ENCODE measurements around the gene DMC1. TPM values are rescaled to one million over a fixed set of nuclear protein-coding genes. Genes with fewer than 3 reads are reported as not detected.

Gene DMC1
- total and polyA plus RNA-seq, 2 of the 4 experiments (the other 2 are of a cell fraction): 0.18 to 0.38 TPM

Other genes with a start within 250 kb of the DMC1 start
- not detected in 2 replicates for gene KCNJ4, start 115.0 kb downstream of the DMC1 start, total RNA-seq (2012; rRNA removed)
- not detected in 2 replicates for gene KCNJ4, start 115.0 kb downstream of the DMC1 start, polyA plus RNA-seq (2012; rRNA removed)
- 192 and 224 TPM in 2 replicates for gene KDELR3, start 102.1 kb downstream of the DMC1 start, total RNA-seq (2012; rRNA removed)
- gene KDELR3, start 102.1 kb downstream of the DMC1 start, polyA plus RNA-seq (2012; rRNA removed): 120 and 129 TPM in 2 replicates
- 366 and 371 TPM in 2 replicates for gene DDX17, start 63.9 kb downstream of the DMC1 start, total RNA-seq (2012; rRNA removed)
- 200 and 240 TPM in 2 replicates for gene DDX17, start 63.9 kb downstream of the DMC1 start, polyA plus RNA-seq (2012; rRNA removed)
- gene FAM227A, start 86.2 kb upstream of the DMC1 start, total RNA-seq (2012; rRNA removed): 1.1 and 1.3 TPM in 2 replicates
- gene FAM227A, start 86.2 kb upstream of the DMC1 start, polyA plus RNA-seq (2012; rRNA removed): 1.1 and 1.4 TPM in 2 replicates
- 13.8 and 14.2 TPM in 2 replicates for gene CBY1, start 86.5 kb upstream of the DMC1 start, total RNA-seq (2012; rRNA removed)
- gene CBY1, start 86.5 kb upstream of the DMC1 start, polyA plus RNA-seq (2012; rRNA removed): 25.4 and 30.0 TPM in 2 replicates
- gene TOMM22, start 111.8 kb upstream of the DMC1 start, total RNA-seq (2012; rRNA removed): 78.0 and 139 TPM in 2 replicates
- 31.9 and 38.7 TPM in 2 replicates for gene TOMM22, start 111.8 kb upstream of the DMC1 start, polyA plus RNA-seq (2012; rRNA removed)
- gene JOSD1, start 130.8 kb upstream of the DMC1 start, total RNA-seq (2012; rRNA removed): 32.5 and 35.8 TPM in 2 replicates
- gene JOSD1, start 130.8 kb upstream of the DMC1 start, polyA plus RNA-seq (2012; rRNA removed): 28.2 and 30.2 TPM in 2 replicates
- 12.4 and 21.4 TPM in 2 replicates for gene GTPBP1, start 135.8 kb upstream of the DMC1 start, total RNA-seq (2012; rRNA removed)
- 24.9 and 29.5 TPM in 2 replicates for gene GTPBP1, start 135.8 kb upstream of the DMC1 start, polyA plus RNA-seq (2012; rRNA removed)
- gene SUN2, start 185.8 kb upstream of the DMC1 start, total RNA-seq (2012; rRNA removed): 25.6 and 27.8 TPM in 2 replicates
- 50.0 and 57.3 TPM in 2 replicates for gene SUN2, start 185.8 kb upstream of the DMC1 start, polyA plus RNA-seq (2012; rRNA removed)
- gene DNAL4, start 224.0 kb upstream of the DMC1 start, total RNA-seq (2012; rRNA removed): 6.1 and 6.9 TPM in 2 replicates
- gene DNAL4, start 224.0 kb upstream of the DMC1 start, polyA plus RNA-seq (2012; rRNA removed): 12.1 and 14.2 TPM in 2 replicates